HG02610 (cell line): ENCODE measurements around the gene PRSS50.
"Not testable (repeated sequence)": the region's sequence is repeated elsewhere in the genome, so short reads cannot be mapped to it uniquely, and the experiment has no call there.

Experiments used
- ATAC-seq: cut with Tn5 transposase; IDR thresholded peaks from one replicate; pipeline ENCODE4 v1.9.1; 2021; ENCODE audit warnings: mild to moderate bottlenecking, moderate library complexity; ENCODE audit not compliant: unreplicated experiment

The PRSS50 gene

GRCh38 chr3:46717447-46718231 lies at the start of gene PRSS50:
Gene PRSS50, minus strand, starts transcription at chr3:46717869. Its CDS starts 45 bp downstream, at chr3:46717824.
- ATAC-seq: no peak

- ATAC-seq: no peak
These were observed 46.5 kb upstream of the PRSS50 start for GRCh38 chr3:46764206-46764605.

GRCh38 chr3:46763178-46763577 lies 45.5 kb upstream of the PRSS50 start:
- ATAC-seq: no peak

GRCh38 chr3:46759239-46760167 lies 41.8 kb upstream of the PRSS50 start:
- no peak for ATAC-seq

GRCh38 chr3:46756642-46757041 lies 39.0 kb upstream of the PRSS50 start:
- no peak for ATAC-seq

GRCh38 chr3:46755646-46756045 lies 38.0 kb upstream of the PRSS50 start:
- ATAC-seq: no peak

GRCh38 chr3:46753127-46753526 lies 35.5 kb upstream of the PRSS50 start:
- ATAC-seq: not testable (repeated sequence)

- no peak for ATAC-seq
These were observed 32.9 kb upstream of the PRSS50 start for GRCh38 chr3:46750555-46751038.

GRCh38 chr3:46749129-46749528 lies 31.5 kb upstream of the PRSS50 start:
- no peak for ATAC-seq

GRCh38 chr3:46748170-46748569 lies 30.5 kb upstream of the PRSS50 start:
- no peak for ATAC-seq

GRCh38 chr3:46746711-46747110 lies 29.0 kb upstream of the PRSS50 start:
- no peak for ATAC-seq

- ATAC-seq: no peak
These were observed 25.4 kb upstream of the PRSS50 start for GRCh38 chr3:46742992-46743585.

- ATAC-seq: not testable (repeated sequence)
These were observed 21.9 kb upstream of the PRSS50 start for GRCh38 chr3:46739565-46739964.

- ATAC-seq: no peak
These were observed 19.7 kb upstream of the PRSS50 start for GRCh38 chr3:46737329-46737731.

- ATAC-seq: no peak
These were observed 18.6 kb upstream of the PRSS50 start for GRCh38 chr3:46736006-46736872.

- no peak for ATAC-seq
These were observed 17.1 kb upstream of the PRSS50 start for GRCh38 chr3:46734773-46735172.

- ATAC-seq: no peak
These were observed 15.5 kb upstream of the PRSS50 start for GRCh38 chr3:46733026-46733800.

- ATAC-seq: no peak
These were observed 14.1 kb upstream of the PRSS50 start for GRCh38 chr3:46731795-46732194.

GRCh38 chr3:46730819-46731218 lies 13.2 kb upstream of the PRSS50 start:
- no peak for ATAC-seq

- no peak for ATAC-seq
These were observed 11.4 kb upstream of the PRSS50 start for GRCh38 chr3:46729038-46729437.
